Activated CD8-positive, alpha-beta T cell treated with anti-CD3 and anti-CD28 coated beads for 36 hours (primary cell): Measurements from ENCODE around the gene MINDY3. TPM values are rescaled to one million over a fixed set of nuclear protein-coding genes. Genes with fewer than 3 reads are reported as not detected.
"Not testable (repeated sequence)": the region's sequence is repeated elsewhere in the genome, so short reads cannot be mapped to it uniquely, and the experiment has no call there.

Experiments
- ATAC-seq: fragments of 200-7000 bp; cut with Tn5 transposase; one replicate; pipeline ENCODE4 v1.10.0; 2021; ENCODE audit warnings: mild to moderate bottlenecking, moderate library complexity
- CTCF ChIA-PET: fragments of 350-600 bp; sonication (Branson Sonifier 250); formaldehyde crosslinking; loops from one replicate; lab custom pipeline; 2021; ENCODE audit warnings: antibody characterized with exemption; lab: Charles Lee
- POLR2A ChIA-PET: fragments of 350-600 bp; sonication (Branson Sonifier 250); formaldehyde crosslinking; loops from one replicate; lab custom pipeline; 2021; ENCODE audit warnings: antibody characterized with exemption; lab: Charles Lee
- DNase-seq: peaks from one replicate; pipeline ENCODE4 v3.0.0-alpha.2; 2020
- H3K27ac Mint-ChIP-seq: one replicate; pipeline ENCODE4 v1.8.0; 2021; ENCODE audit warnings: mild to moderate bottlenecking, mixed read lengths
- H3K27me3 Mint-ChIP-seq: one replicate; pipeline ENCODE4 v1.8.0; 2021; ENCODE audit warnings: mixed read lengths
- H3K36me3 Mint-ChIP-seq: one replicate; pipeline ENCODE4 v1.8.0; 2021; ENCODE audit warnings: low read depth, mixed read lengths
- H3K4me1 Mint-ChIP-seq: one replicate; pipeline ENCODE4 v1.8.0; 2021; ENCODE audit warnings: low read depth, mixed read lengths
- H3K4me3 Mint-ChIP-seq: one replicate; pipeline ENCODE4 v1.8.0; 2021; ENCODE audit warnings: mild to moderate bottlenecking, moderate library complexity, mixed read lengths
- H3K9me3 Mint-ChIP-seq: one replicate; pipeline ENCODE4 v1.8.0; 2021; ENCODE audit warnings: mixed read lengths
- CTCF ChIP-seq: fragments of 200-600 bp; IDR thresholded peaks from one replicate; pipeline ENCODE4 v1.8.0; 2022; ENCODE audit warnings: antibody characterized with exemption, mild to moderate bottlenecking
- intact Hi-C: fragments of 100-400 bp; cut with micrococcal nuclease; formaldehyde crosslinking; loops from one replicate; pipeline ENCODE4 v1.10.0; 2022
- total RNA-seq, 2 experiments: library from RNA; stranded (reverse); gene quantifications; one replicate each; pipeline ENCODE4 v1.2.3, GENCODE V29; 2021

Gene MINDY3
- total RNA-seq, 2 experiments from 2014 or later = 12.0 to 14.6 TPM

- no peak for ATAC-seq
- Mint-ChIP-seq H3K4me1 (peaks cover 31% of the 10 kb centered on the region), H3K4me3 (no peak overlapping the region), H3K9me3 (peaks cover 19% of the 10 kb centered on the region), H3K36me3 (peaks cover 55% of the 10 kb centered on the region), H3K27ac (no peak overlapping the region), H3K27me3 (no peaks in the 10 kb centered on the region)
- POLR2A ChIA-PET = no interaction called here
- CTCF ChIA-PET = no interaction called here
- intact Hi-C loops = no loop called here
- no peak for DNase-seq
- no peak for TF ChIP-seq CTCF
Observed at GRCh38 chr10:15852111-15852557, 8.2 kb downstream of the MINDY3 start.

- DNase-seq, H3K27me3 Mint-ChIP-seq, ATAC-seq, intact Hi-C loops, CTCF ChIA-PET, H3K4me3 Mint-ChIP-seq, POLR2A ChIA-PET, H3K27ac Mint-ChIP-seq: not testable (repeated sequence)
- Mint-ChIP-seq H3K36me3 (peaks cover 54% of the 10 kb centered on the region), H3K4me1 (peaks cover 25% of the 10 kb centered on the region), H3K9me3 (peaks cover 19% of the 10 kb centered on the region)
Observed at GRCh38 chr10:15850337-15850978, 9.8 kb downstream of the MINDY3 start.

GRCh38 chr10:15849316-15849715 is 11.0 kb downstream of the MINDY3 start:
- intact Hi-C loops = no loop called here
- no peak for ATAC-seq
- TF ChIP-seq CTCF = no peak
- H3K9me3 Mint-ChIP-seq = peaks cover 19% of the 10 kb centered on the region
- peaks cover 50% of the 10 kb centered on the region for H3K36me3 Mint-ChIP-seq
- DNase-seq = no peak
- peaks cover 21% of the 10 kb centered on the region for H3K4me1 Mint-ChIP-seq
- no peaks in the 10 kb centered on the region for H3K27me3 Mint-ChIP-seq
- ChIA-PET CTCF (interaction anchor here (1.0 to 1.1 kb wide), 2 partner anchors 9 to 130 kb away, joined by 3 read pairs; partner anchors contain the start of gene ITGA8), POLR2A (interaction anchor here (0.7 kb wide), 1 partner anchor 957 kb away, joined by 8 read pairs; no protein-coding TSS in a partner anchor)
- no peak overlapping the region for H3K27ac Mint-ChIP-seq
- H3K4me3 Mint-ChIP-seq = no peak overlapping the region

- peaks cover 19% of the 10 kb centered on the region for H3K9me3 Mint-ChIP-seq
- H3K27ac Mint-ChIP-seq = no peak overlapping the region
- no peaks in the 10 kb centered on the region for H3K27me3 Mint-ChIP-seq
- ATAC-seq = no peak
- intact Hi-C loops = no loop called here
- TF ChIP-seq CTCF = no peak
- peaks cover 34% of the 10 kb centered on the region for H3K4me1 Mint-ChIP-seq
- POLR2A ChIA-PET = no interaction called here
- H3K4me3 Mint-ChIP-seq = no peak overlapping the region
- no peak for DNase-seq
- CTCF ChIA-PET = interaction anchor here (1.1 kb wide), 1 partner anchor 13 kb away, joined by 3 read pairs; the partner anchor contains the start of gene MINDY3
- peaks cover 44% of the 10 kb centered on the region for H3K36me3 Mint-ChIP-seq
Observed at GRCh38 chr10:15847481-15847880, 12.8 kb downstream of the MINDY3 start.

GRCh38 chr10:15844517-15844916 is 15.8 kb downstream of the MINDY3 start:
- ATAC-seq (no peak), DNase-seq (no peak)
- Mint-ChIP-seq H3K4me3 (no peak overlapping the region), H3K27me3 (no peaks in the 10 kb centered on the region), H3K9me3 (no peaks in the 10 kb centered on the region), H3K27ac (no peak overlapping the region), H3K4me1 (peaks cover 39% of the 10 kb centered on the region), H3K36me3 (peaks cover 20% of the 10 kb centered on the region)
- ChIA-PET POLR2A (no interaction called here), CTCF (no interaction called here)
- intact Hi-C loops = no loop called here
- no peak for TF ChIP-seq CTCF
